ENCODE measurements around the gene CYP2F1. TPM values are rescaled to one million over a fixed set of nuclear protein-coding genes. Genes with fewer than 3 reads are reported as not detected.

Gene CYP2F1
- total RNA-seq, 1 experiment from 2014 or later = not detected

DNA sequence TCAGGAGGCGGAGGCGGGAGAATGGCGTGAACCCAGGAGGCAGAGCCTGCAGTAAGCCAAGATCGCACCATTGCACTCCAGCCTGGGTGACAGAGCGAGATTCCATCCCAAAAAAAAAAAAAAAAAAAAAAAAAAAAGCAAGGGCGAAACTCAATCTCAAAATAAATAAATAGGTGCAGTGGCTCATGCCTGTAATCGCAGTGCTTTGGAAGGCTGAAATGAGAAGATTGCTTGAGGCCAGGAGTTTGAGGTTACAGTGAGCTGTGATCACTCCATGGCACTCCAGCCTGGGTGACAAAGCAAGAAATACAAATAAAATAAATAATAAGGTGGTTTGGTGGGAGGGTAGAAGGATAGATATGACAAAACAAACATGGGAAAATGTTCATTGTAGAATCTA, 39.8 kb downstream of the CYP2F1 start:
- H3K4me2 ChIP-seq (ENCODE audit: low read length) = no peak overlapping the region
- H4K20me1 ChIP-seq (ENCODE audit: insufficient read depth) = no peaks in the 10 kb centered on the region
- no peaks in the 10 kb centered on the region for H3K9me2 ChIP-seq (ENCODE audit: insufficient read depth)
- H3K9me3 ChIP-seq (ENCODE audit: control insufficient read depth in 1 of 2, insufficient read depth in 1 of 2, low read depth in 1 of 2, low read length in 2 of 2) = no peaks in the 10 kb centered on the region
- TF ChIP-seq, protein P1, sequence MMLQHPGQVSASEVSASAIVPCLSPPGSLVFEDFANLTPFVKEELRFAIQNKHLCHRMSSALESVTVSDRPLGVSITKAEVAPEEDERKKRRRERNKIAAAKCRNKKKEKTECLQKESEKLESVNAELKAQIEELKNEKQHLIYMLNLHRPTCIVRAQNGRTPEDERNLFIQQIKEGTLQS (IDR thresholded peaks at IDR 0.05) = no peak
- TF ChIP-seq JUND (IDR thresholded peaks at IDR 0.05) (no peak), CBX3 (IDR thresholded peaks at IDR 0.05; ENCODE audit: low read depth) (no peak), FOSL1 (IDR thresholded peaks at IDR 0.05; ENCODE audit: low read depth) (no peak), POLR2AphosphoS5 (IDR thresholded peaks at IDR 0.05; ENCODE audit: low read depth, low read length) (no peak), EGR1 (IDR thresholded peaks at IDR 0.05; ENCODE audit: low read depth) (no peak), SRF (IDR thresholded peaks at IDR 0.05; ENCODE audit: low read depth) (no peak)
- no peak overlapping the region for H3K27ac ChIP-seq (ENCODE audit: low read depth, low read length)
- no TSS peak for BruUV-seq (replicated peaks)
- H3K36me3 ChIP-seq (ENCODE audit: control insufficient read depth in 1 of 2, insufficient read depth in 2 of 2, low read length in 2 of 2) = no peaks in the 10 kb centered on the region
- H3K27me3 ChIP-seq (ENCODE audit: insufficient read depth, low read length) = no peaks in the 10 kb centered on the region
- ChIA-PET CTCF (interaction anchor here (1.1 kb wide), 1 partner anchor 10 kb away, joined by 5 read pairs; no protein-coding TSS in a partner anchor), RAD21 (ENCODE audit: low non-redundant PET in 1 of 2, low total read pairs in 2 of 2, uncharacterized antibody in 2 of 2, unreplicated experiment in 2 of 2) (no interaction called here), POLR2A (no interaction called here)
- H3K4me1 ChIP-seq (ENCODE audit: control insufficient read depth in 1 of 2, insufficient read depth in 2 of 2, low read length in 2 of 2) = peaks cover 3 to 14% of the 10 kb centered on the region in 2 experiments
- H3K4me3 ChIP-seq (replicated peaks in 1 of 2; ENCODE audit: low read depth in 1 of 2, low read length in 2 of 2) = no peak overlapping the region
- intact Hi-C loops (cut with micrococcal nuclease) = no loop called here
- no peaks in the 10 kb centered on the region for H3K79me2 ChIP-seq (ENCODE audit: insufficient read depth, low read length)
- ATAC-seq (no peak), DNase-seq (ENCODE audit: low read depth, low spot score) (no peak)
- no peak overlapping the region for H2AFZ ChIP-seq (ENCODE audit: low read depth, low read length, poor library complexity, severe bottlenecking)
- no peak overlapping the region for H3K9ac ChIP-seq (ENCODE audit: low read length)

DNA sequence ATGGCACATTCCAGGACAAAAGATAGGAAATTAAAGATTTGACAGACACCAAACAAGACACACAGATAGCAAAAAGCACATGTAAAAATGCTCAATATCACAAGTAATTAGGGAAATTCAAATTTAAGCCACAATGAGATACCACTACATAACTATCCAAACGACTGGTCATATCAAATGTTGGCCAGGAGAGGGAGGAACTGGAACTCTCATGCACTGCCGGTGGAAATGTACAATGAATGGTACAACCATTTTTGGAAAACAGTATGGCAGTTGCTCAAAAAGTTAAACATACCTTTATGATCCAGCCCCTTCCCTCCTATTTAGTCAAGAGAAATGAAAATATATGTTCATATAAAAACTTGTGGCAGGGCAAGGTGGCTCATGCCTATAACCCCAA, 42.0 kb downstream of the CYP2F1 start:
- no peak overlapping the region for H2AFZ ChIP-seq (ENCODE audit: low read depth, low read length, poor library complexity, severe bottlenecking)
- TF ChIP-seq, protein P2, sequence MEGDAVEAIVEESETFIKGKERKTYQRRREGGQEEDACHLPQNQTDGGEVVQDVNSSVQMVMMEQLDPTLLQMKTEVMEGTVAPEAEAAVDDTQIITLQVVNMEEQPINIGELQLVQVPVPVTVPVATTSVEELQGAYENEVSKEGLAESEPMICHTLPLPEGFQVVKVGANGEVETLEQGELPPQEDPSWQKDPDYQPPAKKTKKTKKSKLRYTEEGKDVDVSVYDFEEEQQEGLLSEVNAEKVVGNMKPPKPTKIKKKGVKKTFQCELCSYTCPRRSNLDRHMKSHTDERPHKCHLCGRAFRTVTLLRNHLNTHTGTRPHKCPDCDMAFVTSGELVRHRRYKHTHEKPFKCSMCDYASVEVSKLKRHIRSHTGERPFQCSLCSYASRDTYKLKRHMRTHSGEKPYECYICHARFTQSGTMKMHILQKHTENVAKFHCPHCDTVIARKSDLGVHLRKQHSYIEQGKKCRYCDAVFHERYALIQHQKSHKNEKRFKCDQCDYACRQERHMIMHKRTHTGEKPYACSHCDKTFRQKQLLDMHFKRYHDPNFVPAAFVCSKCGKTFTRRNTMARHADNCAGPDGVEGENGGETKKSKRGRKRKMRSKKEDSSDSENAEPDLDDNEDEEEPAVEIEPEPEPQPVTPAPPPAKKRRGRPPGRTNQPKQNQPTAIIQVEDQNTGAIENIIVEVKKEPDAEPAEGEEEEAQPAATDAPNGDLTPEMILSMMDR (IDR thresholded peaks at IDR 0.05 in 2 of 3, conservative IDR thresholded peaks at IDR 0.05 in 1 of 3; ENCODE audit: borderline replicate concordance in 1 of 3, insufficient read depth in 1 of 3, low read depth in 2 of 3, low read length in 2 of 3) = peak; percentile 0 to 35 (median 11); a peak in 3 of 6 replicates
- TF ChIP-seq FOSL1 (IDR thresholded peaks at IDR 0.05; ENCODE audit: low read depth) (no peak), RAD21 (IDR thresholded peaks at IDR 0.05; ENCODE audit: low read depth) (peak; percentile 41), ZFX (IDR thresholded peaks at IDR 0.05) (no peak)
- H3K4me2 ChIP-seq (ENCODE audit: low read length) = no peak overlapping the region
- no peak overlapping the region for H3K9ac ChIP-seq (ENCODE audit: low read length)
- no peaks in the 10 kb centered on the region for H3K9me3 ChIP-seq (ENCODE audit: control insufficient read depth in 1 of 2, insufficient read depth in 1 of 2, low read depth in 1 of 2, low read length in 2 of 2)
- no peak overlapping the region for H3K4me3 ChIP-seq (replicated peaks in 1 of 2; ENCODE audit: low read depth in 1 of 2, low read length in 2 of 2)
- no peaks in the 10 kb centered on the region for H3K36me3 ChIP-seq (ENCODE audit: control insufficient read depth in 1 of 2, insufficient read depth in 2 of 2, low read length in 2 of 2)
- no peaks in the 10 kb centered on the region for H3K79me2 ChIP-seq (ENCODE audit: insufficient read depth, low read length)
- H4K20me1 ChIP-seq (ENCODE audit: insufficient read depth) = no peaks in the 10 kb centered on the region
- H3K9me2 ChIP-seq (ENCODE audit: insufficient read depth) = no peaks in the 10 kb centered on the region
- POLR2A ChIA-PET = no interaction called here
- no peak for DNase-seq (ENCODE audit: low read depth, low spot score)
- CTCF ChIA-PET = no interaction called here
- RAD21 ChIA-PET (ENCODE audit: low non-redundant PET in 1 of 2, low total read pairs in 2 of 2, uncharacterized antibody in 2 of 2, unreplicated experiment in 2 of 2) = no interaction called here
- no peaks in the 10 kb centered on the region for H3K27me3 ChIP-seq (ENCODE audit: insufficient read depth, low read length)
- intact Hi-C loops (cut with micrococcal nuclease) = no loop called here
- BruUV-seq (replicated peaks) = no TSS peak
- H3K4me1 ChIP-seq (ENCODE audit: control insufficient read depth in 1 of 2, insufficient read depth in 2 of 2, low read length in 2 of 2) = peaks cover 6 to 21% of the 10 kb centered on the region in 2 experiments
- no peak overlapping the region for H3K27ac ChIP-seq (ENCODE audit: low read depth, low read length)
- ATAC-seq = 0 out of 2 replicates have a peak, but pooled peaks have one; percentile 45
